GM12878 (cell line): ENCODE results near the gene MSLN. TPM values are rescaled to one million over a fixed set of nuclear protein-coding genes. Genes with fewer than 3 reads are reported as not detected.

Source experiments
- BHLHE40 ChIP-seq, 2 experiments: fragments of 450-650 bp in 1 of 2; IDR thresholded peaks; 2 replicates each; pipeline ENCODE4 v1.6.1; 2011 to 2017; ENCODE audit warnings: low read depth in 2 of 2, borderline replicate concordance in 1 of 2, improper control_type of control experiment in 1 of 2, low read length in 1 of 2, mild to moderate bottlenecking in 1 of 2
- EGR1 ChIP-seq, 2 experiments: IDR thresholded peaks; 1 replicate in 1 of 2; 2 replicates in 1 of 2; pipeline ENCODE4 v1.6.1; 2011 to 2012; ENCODE audit warnings: low read depth in 2 of 2, low read length in 2 of 2, borderline replicate concordance in 1 of 2, mild to moderate bottlenecking in 1 of 2, moderate library complexity in 1 of 2
- FOS ChIP-seq: IDR thresholded peaks from 3 replicates; pipeline ENCODE4 v1.6.1; 2011; ENCODE audit warnings: borderline replicate concordance; ENCODE audit not compliant: insufficient read length; ENCODE audit errors: extremely low read depth
- FOXM1 ChIP-seq: IDR thresholded peaks from 2 replicates; pipeline ENCODE4 v1.6.1; 2012; ENCODE audit warnings: low read depth, mild to moderate bottlenecking, inconsistent platforms, low read length, moderate library complexity
- MXI1 ChIP-seq: fragments of 150-350 bp; IDR thresholded peaks from 2 replicates; pipeline ENCODE4 v1.6.1; 2011; ENCODE audit warnings: low read depth, mild to moderate bottlenecking, inconsistent platforms, low read length, improper control_type of control experiment
- NR2C2 ChIP-seq: IDR thresholded peaks from 2 replicates; pipeline ENCODE4 v1.6.1; 2011; ENCODE audit warnings: borderline replicate concordance, low read depth; ENCODE audit not compliant: control insufficient read depth, insufficient read length
- RB1 ChIP-seq: fragments of 450-650 bp; formaldehyde crosslinking; IDR thresholded peaks from 2 replicates; pipeline ENCODE4 v1.6.1; 2017; ENCODE audit warnings: mild to moderate bottlenecking, borderline replicate concordance
- RELA ChIP-seq: fragments of 450-650 bp; IDR thresholded peaks from 2 replicates; pipeline ENCODE4 v1.8.0; 2014; ENCODE audit warnings: borderline replicate concordance; ENCODE audit not compliant: partially characterized antibody
- SIN3A ChIP-seq: IDR thresholded peaks from 2 replicates; pipeline ENCODE4 v1.6.1; 2012; ENCODE audit warnings: low read depth, low read length, improper control_type of control experiment
- SMARCA5 ChIP-seq: fragments of 450-650 bp; IDR thresholded peaks from 2 replicates; pipeline ENCODE4 v1.6.1; 2017; ENCODE audit warnings: mild to moderate bottlenecking
- TCF3 ChIP-seq: IDR thresholded peaks from 2 replicates; pipeline ENCODE4 v1.6.1; 2012; ENCODE audit warnings: low read depth, mild to moderate bottlenecking, low read length, borderline replicate concordance; ENCODE audit not compliant: insufficient read depth
- ZZZ3 ChIP-seq: IDR thresholded peaks from 2 replicates; pipeline ENCODE4 v1.6.1; 2011; ENCODE audit warnings: low read depth; ENCODE audit not compliant: control insufficient read depth, insufficient read length
- polyA plus RNA-seq, 11 experiments: library from polyadenylated mRNA; depleted of rRNA in 4 of 11; unstranded in 6 of 11; stranded (reverse) in 5 of 11; fragments of >200 nt; fragmentation: Nextera tagmentation in 4 of 11; fragmentation: Illumina TruSeq in 1 of 11; extraction: Ambion mirVana in 4 of 11; extraction: Trizol in 1 of 11; gene quantifications; 1 replicate in 1 of 11; 2 replicates in 10 of 11; pipeline versions ENCODE4 v1.2.1 to v1.2.3, GENCODE V29; 2011 to 2016; ENCODE audit warnings: inconsistent platforms in 2 of 11, missing spikeins in 2 of 11, low read depth in 1 of 11
- total RNA-seq, 4 experiments: library from RNA; depleted of rRNA in 3 of 4; stranded (reverse); fragments of >200 nt in 3 of 4; fragmentation: Illumina TruSeq in 1 of 4; extraction: Trizol in 1 of 4; gene quantifications; 2 replicates each; pipeline versions ENCODE4 v1.2.1 to v1.2.3, GENCODE V29; 2013 to 2021
- TF ChIP-seq, protein P1 (sequence below): fragments of 450-650 bp; IDR thresholded peaks from 2 replicates; pipeline ENCODE4 v1.6.1; 2016; ENCODE audit warnings: mild to moderate bottlenecking
- TF ChIP-seq, protein P2 (sequence below): IDR thresholded peaks from 2 replicates; pipeline ENCODE4 v1.6.1; 2011; ENCODE audit warnings: borderline replicate concordance, low read depth, mild to moderate bottlenecking, moderate library complexity, low read length; ENCODE audit not compliant: insufficient read depth, poor library complexity, severe bottlenecking
- TF ChIP-seq, protein P3 (sequence below): fragments of 450-650 bp; IDR thresholded peaks from 2 replicates; pipeline ENCODE4 v1.6.1; 2017; ENCODE audit warnings: borderline replicate concordance
- TF ChIP-seq, protein P4 (sequence below): fragments of 450-650 bp; IDR thresholded peaks from 2 replicates; pipeline ENCODE4 v1.6.1; 2017; ENCODE audit warnings: mild to moderate bottlenecking, moderate library complexity

MSLN gene
- total and polyA plus RNA-seq, 10 of the 15 experiments (the other 5 are each of a cell fraction or from before 2014, with no cell fraction given) = 0.08 TPM; not detected in 9

DNA sequence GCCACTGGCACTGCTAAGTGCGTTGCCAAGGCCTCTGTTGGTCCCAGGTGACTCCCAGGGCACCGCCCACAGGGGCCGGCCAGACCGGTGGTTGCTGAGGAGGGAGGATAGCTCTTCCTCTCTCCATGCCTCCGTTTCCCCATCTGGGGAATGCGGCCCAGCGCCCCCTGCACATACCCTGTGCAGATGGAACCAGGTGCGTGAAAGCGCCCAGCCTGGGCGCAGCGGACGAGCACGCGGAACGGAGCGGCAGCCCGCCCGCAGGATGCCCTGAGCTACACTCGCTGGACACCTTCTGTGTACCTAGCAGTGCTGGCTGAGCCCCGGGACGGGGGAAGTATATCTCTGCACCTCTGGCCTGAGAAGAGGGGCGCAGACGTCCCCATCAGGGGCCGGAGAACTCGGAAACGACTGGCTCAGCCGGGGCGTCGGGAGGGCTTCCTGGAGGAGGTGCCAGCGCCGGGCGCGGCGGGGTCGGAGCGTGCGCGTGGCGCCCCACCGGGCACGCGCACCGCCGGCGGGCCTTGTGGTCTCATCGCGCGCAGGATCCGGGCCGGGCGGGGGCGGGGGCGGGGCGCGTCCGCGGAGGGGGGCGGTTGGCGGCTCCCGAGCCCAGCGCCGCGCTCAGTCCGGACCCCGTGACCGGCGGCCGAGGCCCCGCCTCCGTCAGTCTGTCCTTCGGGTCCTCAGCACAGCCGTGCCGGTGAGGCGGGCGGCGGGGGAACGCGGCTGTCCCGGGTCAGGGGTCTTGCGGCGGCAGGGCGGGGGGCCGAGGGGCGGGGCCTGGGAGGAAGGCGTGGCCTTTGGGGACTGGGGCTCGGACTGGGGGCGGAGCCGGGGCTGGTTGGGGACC lies 33.9 kb upstream of the MSLN start, which contains the start of the genes CCDC78 and HAGHL (continued):
- peak; percentile 60; the same call in 1 of the 2 replicates for TF ChIP-seq SIN3A
- peak; percentile 99 for TF ChIP-seq SMARCA5
- peak; percentile 28 to 71; a peak in 2 of 4 replicates for TF ChIP-seq BHLHE40 (IDR thresholded peaks at IDR 0.05; ENCODE audit: borderline replicate concordance in 1 of 2, low read depth in 2 of 2, low read length in 1 of 2)
- TF ChIP-seq ZZZ3 = no peak
- peak; percentile 36; the same call in 1 of the 2 replicates for TF ChIP-seq RB1
- peak in 1 of 2 experiments; percentile 32; a peak in 1 of 3 replicates for TF ChIP-seq EGR1 (IDR thresholded peaks at IDR 0.05; ENCODE audit: borderline replicate concordance in 1 of 2, low read depth in 2 of 2, low read length in 2 of 2)
- TF ChIP-seq FOXM1 = no peak
- TF ChIP-seq, protein P1, sequence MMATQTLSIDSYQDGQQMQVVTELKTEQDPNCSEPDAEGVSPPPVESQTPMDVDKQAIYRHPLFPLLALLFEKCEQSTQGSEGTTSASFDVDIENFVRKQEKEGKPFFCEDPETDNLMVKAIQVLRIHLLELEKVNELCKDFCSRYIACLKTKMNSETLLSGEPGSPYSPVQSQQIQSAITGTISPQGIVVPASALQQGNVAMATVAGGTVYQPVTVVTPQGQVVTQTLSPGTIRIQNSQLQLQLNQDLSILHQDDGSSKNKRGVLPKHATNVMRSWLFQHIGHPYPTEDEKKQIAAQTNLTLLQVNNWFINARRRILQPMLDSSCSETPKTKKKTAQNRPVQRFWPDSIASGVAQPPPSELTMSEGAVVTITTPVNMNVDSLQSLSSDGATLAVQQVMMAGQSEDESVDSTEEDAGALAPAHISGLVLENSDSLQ = no peak
- TF ChIP-seq, protein P2, sequence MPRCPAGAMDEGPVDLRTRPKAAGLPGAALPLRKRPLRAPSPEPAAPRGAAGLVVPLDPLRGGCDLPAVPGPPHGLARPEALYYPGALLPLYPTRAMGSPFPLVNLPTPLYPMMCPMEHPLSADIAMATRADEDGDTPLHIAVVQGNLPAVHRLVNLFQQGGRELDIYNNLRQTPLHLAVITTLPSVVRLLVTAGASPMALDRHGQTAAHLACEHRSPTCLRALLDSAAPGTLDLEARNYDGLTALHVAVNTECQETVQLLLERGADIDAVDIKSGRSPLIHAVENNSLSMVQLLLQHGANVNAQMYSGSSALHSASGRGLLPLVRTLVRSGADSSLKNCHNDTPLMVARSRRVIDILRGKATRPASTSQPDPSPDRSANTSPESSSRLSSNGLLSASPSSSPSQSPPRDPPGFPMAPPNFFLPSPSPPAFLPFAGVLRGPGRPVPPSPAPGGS = no peak
- TF ChIP-seq, protein P3, sequence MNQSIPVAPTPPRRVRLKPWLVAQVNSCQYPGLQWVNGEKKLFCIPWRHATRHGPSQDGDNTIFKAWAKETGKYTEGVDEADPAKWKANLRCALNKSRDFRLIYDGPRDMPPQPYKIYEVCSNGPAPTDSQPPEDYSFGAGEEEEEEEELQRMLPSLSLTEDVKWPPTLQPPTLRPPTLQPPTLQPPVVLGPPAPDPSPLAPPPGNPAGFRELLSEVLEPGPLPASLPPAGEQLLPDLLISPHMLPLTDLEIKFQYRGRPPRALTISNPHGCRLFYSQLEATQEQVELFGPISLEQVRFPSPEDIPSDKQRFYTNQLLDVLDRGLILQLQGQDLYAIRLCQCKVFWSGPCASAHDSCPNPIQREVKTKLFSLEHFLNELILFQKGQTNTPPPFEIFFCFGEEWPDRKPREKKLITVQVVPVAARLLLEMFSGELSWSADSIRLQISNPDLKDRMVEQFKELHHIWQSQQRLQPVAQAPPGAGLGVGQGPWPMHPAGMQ = no peak
- TF ChIP-seq FOS = no peak
- no peak for TF ChIP-seq TCF3
- no peak for TF ChIP-seq NR2C2
- TF ChIP-seq, protein P4, sequence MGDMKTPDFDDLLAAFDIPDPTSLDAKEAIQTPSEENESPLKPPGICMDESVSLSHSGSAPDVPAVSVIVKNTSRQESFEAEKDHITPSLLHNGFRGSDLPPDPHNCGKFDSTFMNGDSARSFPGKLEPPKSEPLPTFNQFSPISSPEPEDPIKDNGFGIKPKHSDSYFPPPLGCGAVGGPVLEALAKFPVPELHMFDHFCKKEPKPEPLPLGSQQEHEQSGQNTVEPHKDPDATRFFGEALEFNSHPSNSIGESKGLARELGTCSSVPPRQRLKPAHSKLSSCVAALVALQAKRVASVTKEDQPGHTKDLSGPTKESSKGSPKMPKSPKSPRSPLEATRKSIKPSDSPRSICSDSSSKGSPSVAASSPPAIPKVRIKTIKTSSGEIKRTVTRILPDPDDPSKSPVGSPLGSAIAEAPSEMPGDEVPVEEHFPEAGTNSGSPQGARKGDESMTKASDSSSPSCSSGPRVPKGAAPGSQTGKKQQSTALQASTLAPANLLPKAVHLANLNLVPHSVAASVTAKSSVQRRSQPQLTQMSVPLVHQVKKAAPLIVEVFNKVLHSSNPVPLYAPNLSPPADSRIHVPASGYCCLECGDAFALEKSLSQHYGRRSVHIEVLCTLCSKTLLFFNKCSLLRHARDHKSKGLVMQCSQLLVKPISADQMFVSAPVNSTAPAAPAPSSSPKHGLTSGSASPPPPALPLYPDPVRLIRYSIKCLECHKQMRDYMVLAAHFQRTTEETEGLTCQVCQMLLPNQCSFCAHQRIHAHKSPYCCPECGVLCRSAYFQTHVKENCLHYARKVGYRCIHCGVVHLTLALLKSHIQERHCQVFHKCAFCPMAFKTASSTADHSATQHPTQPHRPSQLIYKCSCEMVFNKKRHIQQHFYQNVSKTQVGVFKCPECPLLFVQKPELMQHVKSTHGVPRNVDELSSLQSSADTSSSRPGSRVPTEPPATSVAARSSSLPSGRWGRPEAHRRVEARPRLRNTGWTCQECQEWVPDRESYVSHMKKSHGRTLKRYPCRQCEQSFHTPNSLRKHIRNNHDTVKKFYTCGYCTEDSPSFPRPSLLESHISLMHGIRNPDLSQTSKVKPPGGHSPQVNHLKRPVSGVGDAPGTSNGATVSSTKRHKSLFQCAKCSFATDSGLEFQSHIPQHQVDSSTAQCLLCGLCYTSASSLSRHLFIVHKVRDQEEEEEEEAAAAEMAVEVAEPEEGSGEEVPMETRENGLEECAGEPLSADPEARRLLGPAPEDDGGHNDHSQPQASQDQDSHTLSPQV = no peak
- TF ChIP-seq MXI1 = no peak
- no peak for TF ChIP-seq RELA
